PC-9 (cell line): ENCODE measurements around the gene CHRNE.
"Not testable (repeated sequence)": the region's sequence is repeated elsewhere in the genome, so short reads cannot be mapped to it uniquely, and the experiment has no call there.

Experiments
- CTCF ChIP-seq: fragments of 200-600 bp; sonication (generic); conservative IDR thresholded peaks from 2 replicates; pipeline ENCODE4 v1.6.1; 2017; ENCODE audit warnings: mixed run types, antibody characterized with exemption, mild to moderate bottlenecking, moderate library complexity
- EZH2 ChIP-seq: fragments of 200-600 bp; sonication (generic); IDR thresholded peaks from 2 replicates; pipeline ENCODE4 v1.8.0; 2017; ENCODE audit warnings: antibody characterized with exemption, low read depth

GRCh38 chr17:4857347-4857746 lies 45.6 kb downstream of the CHRNE start:
- TF ChIP-seq CTCF, EZH2: not testable (repeated sequence)
